GM19395 (cell line): Measurements from ENCODE around the gene DOCK9.

Experiments used
- ATAC-seq: cut with Tn5 transposase; IDR thresholded peaks from one replicate; pipeline ENCODE4 v1.9.1; 2021; ENCODE audit warnings: mild to moderate bottlenecking, moderate library complexity; ENCODE audit not compliant: unreplicated experiment

The DOCK9 gene

GRCh38 chr13:98801626-98802418 lies 176.0 kb downstream of the DOCK9 start:
- no peak for ATAC-seq

GRCh38 chr13:98800078-98800477 lies 177.8 kb downstream of the DOCK9 start:
- ATAC-seq: no peak

DNA sequence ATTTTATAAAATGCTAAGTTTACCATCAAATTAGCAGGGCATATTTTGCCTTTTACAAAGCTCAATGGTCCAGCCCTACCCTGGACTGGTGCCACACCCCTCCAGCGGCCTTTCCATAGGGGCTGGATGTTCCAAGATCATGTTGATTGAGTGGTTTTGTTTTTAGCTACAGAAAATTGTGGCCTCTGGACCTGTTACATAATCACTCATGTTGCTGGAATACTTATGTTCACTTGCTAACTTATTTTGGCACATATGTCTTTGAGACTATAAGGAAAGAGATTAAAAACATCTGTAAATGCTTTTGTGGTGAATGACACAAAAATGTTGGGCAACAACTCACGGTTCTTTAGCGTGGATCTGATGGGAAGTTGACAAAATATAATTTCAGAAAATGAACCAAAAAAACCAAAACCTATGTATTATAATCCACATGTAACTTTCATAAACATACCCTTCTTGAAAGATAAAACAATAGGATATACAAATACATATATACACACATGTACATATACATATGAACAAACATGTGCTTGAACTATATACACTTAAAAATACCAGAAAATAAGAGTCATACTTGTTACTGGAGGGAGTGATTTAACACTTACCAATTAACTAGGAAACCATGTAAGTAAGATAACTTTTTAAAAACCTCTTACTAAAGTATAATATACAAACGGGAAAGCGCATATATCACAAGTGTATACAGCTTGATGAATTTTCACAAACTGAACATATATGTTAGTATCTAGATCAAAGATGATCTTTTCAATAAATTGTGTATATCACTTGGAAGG lies 178.8 kb downstream of the DOCK9 start:
- no peak for ATAC-seq

GRCh38 chr13:98797456-98797855 lies 180.4 kb downstream of the DOCK9 start:
- no peak for ATAC-seq

- ATAC-seq: no peak
Observed at GRCh38 chr13:98796798-98797197, 181.1 kb downstream of the DOCK9 start.

DNA sequence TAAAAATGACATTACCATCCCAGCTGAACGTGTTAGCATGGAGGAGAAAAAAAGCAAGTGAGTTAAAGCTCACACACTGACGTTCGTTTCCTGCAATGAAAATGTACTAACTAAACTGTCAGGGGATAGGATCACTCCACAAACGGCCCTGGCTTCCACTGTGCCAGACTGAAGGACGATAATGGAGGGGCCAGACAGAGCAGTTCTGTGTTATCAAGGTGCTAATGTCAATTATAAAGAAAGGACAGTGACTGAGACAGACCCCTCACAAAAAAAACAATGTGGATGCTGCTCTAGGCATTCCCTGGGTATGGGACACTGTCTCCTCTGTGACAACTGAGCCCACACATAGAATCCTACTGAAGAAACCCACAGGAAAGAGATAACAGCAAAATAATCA lies 181.7 kb downstream of the DOCK9 start:
- no peak for ATAC-seq

GRCh38 chr13:98795220-98795619 lies 182.6 kb downstream of the DOCK9 start:
- ATAC-seq: no peak

DNA sequence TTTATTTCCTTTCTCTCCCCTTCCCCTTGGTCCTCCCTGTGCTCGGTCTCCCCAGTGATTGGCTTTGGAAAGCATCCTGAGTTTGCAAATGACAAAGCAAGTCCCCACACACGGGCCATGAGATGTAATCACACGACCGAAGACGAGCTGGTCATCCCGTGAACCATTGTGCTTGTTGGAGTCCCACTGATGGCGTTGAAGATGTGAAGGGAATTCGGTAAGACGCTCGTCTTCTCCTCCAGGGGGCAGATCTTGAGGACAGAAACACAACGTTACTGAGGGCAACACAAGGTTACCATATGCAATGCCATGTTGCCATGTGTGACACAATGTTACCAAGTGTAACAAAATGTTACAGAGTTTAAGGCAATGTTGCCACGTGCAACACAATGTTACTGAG lies 183.4 kb downstream of the DOCK9 start:
- no peak for ATAC-seq

DNA sequence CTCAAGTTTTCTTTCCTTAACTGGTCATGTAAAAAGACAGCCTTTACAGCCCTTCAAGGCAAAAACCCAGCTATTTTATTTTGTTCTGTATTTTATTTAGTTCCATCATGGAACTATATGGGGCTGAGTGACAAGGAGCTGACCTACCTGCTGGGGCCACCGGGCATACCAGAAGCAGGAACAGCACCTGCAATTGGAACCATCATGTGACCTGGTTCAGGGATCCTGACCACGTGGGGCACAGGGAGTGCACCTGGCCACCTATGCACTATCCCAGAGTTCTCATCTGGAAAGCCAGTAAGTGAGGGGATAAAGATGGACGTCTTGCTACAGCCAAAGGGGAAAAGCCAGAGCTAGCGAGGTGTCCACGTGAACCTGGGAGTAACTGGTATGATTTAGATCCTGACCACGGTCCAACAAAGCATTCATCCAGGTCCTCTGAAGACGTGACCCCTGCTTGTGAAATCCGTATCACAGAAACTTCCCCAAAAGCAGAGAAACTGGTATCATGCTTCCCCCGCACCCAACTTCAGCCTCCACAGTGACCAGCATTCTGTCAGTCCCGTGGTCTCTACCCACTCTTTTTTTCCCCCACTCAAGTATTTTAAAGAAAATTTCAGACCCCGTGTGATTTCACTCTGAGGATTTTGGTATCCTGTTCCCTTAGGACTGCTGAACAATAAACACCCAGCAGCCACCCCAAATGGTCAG lies 184.9 kb downstream of the DOCK9 start:
- no peak for ATAC-seq

DNA sequence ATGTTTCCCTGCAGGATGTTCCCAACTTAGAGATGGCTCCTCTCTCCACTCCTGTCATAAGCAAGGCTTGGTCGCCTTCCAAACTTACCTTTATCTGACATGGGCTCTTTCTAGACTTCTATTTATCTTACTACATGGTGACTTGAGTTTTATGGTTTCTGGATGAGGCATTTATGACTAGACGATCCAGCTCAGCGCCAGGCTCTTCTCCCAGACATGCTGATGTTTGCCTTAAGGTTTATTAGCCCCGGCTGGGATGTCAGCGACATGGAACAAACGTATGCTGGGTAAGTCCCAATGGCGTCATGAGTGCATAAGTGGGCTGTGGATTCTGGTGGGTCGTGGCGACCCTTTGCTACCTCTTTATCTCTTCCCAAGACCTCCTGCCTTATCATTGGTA lies 185.5 kb downstream of the DOCK9 start:
- no peak for ATAC-seq

DNA sequence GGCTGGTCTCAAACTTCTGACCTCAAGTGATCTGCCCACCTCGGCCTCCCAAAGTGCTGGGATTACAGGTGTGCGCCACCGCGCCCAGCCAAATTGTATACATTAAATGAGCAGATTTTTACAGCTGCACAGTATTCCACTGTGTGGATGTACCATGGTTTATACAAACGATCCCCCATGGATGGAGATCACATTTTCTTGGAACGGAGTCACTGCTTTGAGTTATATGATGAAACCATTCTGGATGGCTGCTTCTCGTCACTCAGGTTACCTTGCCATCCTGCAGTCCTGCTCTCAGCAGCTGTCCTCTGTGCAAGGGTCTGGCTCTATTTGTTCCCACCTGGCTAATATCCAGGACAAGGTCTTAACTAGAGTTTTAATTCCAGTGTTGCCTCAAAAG lies 186.3 kb downstream of the DOCK9 start:
- no peak for ATAC-seq

DNA sequence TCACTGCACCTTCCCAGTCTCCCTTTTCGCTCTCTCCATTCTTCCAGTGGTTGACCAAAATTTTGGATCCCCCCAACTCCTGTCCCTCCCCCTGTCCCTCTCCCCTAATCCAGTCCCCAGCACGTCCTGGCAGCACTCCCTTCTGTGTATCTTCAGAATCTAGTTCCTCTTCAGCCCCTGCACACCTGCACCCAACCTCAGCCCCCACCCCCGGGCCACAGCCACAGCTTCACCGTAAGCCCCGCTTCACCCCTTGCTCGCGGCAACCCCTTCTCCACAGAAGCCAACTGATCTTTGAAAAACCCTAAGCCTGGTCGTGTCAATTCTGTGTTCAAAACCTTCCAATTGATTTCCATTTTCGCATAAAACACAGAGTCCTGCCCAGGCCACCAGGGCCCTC lies 189.9 kb downstream of the DOCK9 start:
- no peak for ATAC-seq

DNA sequence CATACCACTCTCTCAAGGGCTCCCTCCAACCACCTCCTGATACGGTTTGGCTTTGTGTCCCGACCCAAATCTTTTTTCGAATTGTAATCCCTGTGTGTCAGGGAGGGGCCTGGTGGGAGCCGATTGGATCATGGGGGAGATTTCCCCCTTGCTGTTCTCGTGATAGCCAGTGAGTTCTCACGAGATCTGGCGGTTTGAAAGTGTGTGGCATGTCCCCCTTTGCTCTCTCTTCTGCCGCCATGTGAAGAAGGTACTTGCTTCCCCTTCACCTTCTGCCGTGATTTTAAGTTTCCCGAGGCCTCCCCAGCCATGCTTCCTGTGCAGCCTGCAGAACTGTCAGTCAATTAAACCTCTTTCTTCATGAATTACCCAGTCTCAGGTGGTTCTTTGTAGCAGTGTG lies 190.7 kb downstream of the DOCK9 start:
- no peak for ATAC-seq

DNA sequence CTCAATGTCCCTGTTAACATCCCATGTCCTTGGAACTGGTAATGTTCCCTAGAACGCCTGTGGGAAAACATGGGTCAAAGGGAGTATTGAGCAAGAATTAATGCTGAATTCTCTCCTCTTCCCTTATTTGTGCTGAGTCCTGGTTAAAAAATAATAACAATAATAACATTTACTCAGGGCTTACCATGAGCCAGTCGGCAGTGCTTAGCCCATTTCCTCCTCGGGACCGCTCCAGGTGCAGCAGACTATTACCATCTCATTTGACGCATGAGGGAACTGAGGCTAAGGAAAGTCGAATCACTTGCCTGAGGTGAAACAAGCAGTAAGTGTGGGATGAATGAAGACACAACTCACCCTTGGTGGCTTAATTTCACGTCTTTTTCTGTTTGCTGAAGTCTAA lies 191.8 kb downstream of the DOCK9 start:
- ATAC-seq: no peak

GRCh38 chr13:98785405-98785804 lies 192.5 kb downstream of the DOCK9 start:
- ATAC-seq: no peak

DNA sequence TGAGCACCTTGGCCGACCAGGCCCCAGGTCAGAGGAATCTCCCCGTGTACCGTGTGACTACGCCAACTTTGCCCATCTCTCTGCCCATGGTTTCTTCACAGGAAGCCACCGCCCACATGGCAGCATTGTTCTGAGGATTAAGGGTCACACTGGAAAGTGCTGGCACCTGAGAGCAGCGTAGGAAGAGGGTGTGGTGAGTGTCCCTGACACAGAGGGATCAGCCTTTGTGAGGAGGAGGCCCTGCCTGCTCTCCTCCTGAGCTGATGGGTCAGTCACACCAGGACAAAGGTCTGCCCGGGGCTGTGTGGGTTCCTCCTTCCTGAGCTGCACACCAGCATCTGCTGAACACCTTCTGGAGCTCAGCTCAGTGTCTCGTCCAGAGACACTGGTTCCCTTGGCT lies 193.2 kb downstream of the DOCK9 start:
- no peak for ATAC-seq

GRCh38 chr13:98783856-98784478 lies 193.9 kb downstream of the DOCK9 start:
- no peak for ATAC-seq

DNA sequence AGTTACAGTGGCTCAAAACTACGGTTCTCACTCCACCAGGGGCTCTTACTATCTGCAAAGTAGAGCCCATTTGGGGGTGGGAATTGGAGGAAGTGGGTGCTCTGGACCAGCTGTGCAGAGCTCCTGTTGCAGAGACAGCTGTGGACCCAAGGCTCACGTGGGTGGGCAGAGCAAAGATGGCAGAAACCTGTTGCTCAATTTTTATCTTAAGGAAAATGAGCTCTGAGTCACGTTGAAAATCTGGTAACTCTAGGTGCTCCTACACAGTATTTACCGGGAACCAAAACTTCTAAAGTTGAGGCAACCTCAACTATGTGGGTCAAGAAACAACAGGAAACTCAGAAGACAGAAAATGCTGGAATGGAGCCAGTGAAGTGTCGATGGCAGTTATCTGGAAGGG lies 195.2 kb downstream of the DOCK9 start:
- ATAC-seq: no peak

- ATAC-seq: no peak
Observed at GRCh38 chr13:98781905-98782304, 196.0 kb downstream of the DOCK9 start.

GRCh38 chr13:98781470-98781869 lies 196.4 kb downstream of the DOCK9 start:
- no peak for ATAC-seq

GRCh38 chr13:98781045-98781444 lies 196.8 kb downstream of the DOCK9 start:
- ATAC-seq: no peak
